HG02884 (cell line): Measurements from ENCODE around the gene SPI1.

ENCODE experiments used
- ATAC-seq: cut with Tn5 transposase; IDR thresholded peaks from one replicate; pipeline ENCODE4 v1.9.1; 2021; ENCODE audit warnings: mild to moderate bottlenecking, moderate library complexity; ENCODE audit not compliant: unreplicated experiment

SPI1 gene

DNA sequence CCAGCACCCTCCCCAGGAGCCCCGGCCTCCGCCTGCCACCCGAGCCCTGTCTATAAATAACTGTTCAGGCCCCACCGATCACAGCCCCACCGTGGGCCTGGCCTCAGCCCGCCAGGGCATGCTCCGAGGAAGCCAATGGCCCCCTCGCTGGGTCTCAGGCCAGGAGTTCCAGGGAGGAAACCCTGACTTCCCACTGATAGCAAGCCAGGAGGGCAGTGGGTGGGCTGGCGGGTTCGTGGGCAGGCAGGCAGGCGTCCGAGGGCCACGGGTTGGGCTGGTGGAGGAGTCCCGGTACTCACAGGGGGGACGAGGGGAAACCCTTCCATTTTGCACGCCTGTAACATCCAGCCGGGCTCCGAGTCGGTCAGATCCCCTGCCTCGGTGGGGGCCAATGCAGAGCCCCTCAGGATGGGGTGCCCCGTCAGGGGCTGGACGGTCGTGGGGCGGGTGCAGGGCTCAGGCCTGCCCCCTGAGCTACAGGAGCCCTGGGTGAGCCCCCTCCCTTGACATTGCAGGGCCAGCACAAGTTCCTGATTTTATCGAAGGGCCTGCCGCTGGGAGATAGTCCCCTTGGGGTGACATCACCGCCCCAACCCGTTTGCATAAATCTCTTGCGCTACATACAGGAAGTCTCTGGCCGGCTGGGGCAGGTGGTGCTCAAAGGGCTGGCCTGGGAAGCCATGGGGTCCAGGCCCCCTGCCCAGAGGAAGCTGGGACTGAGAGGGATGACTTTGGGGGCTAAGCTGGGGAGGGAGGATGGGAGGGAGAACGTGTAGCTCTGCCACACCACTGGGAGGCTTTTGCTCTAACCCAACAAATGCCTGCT, at the start of gene SPI1:
SPI1 (minus strand) TSS at position 538 of the 826 bp plus-strand sequence; CDS start at position 344, 194 bp downstream.
- peak; percentile 83 for ATAC-seq

DNA sequence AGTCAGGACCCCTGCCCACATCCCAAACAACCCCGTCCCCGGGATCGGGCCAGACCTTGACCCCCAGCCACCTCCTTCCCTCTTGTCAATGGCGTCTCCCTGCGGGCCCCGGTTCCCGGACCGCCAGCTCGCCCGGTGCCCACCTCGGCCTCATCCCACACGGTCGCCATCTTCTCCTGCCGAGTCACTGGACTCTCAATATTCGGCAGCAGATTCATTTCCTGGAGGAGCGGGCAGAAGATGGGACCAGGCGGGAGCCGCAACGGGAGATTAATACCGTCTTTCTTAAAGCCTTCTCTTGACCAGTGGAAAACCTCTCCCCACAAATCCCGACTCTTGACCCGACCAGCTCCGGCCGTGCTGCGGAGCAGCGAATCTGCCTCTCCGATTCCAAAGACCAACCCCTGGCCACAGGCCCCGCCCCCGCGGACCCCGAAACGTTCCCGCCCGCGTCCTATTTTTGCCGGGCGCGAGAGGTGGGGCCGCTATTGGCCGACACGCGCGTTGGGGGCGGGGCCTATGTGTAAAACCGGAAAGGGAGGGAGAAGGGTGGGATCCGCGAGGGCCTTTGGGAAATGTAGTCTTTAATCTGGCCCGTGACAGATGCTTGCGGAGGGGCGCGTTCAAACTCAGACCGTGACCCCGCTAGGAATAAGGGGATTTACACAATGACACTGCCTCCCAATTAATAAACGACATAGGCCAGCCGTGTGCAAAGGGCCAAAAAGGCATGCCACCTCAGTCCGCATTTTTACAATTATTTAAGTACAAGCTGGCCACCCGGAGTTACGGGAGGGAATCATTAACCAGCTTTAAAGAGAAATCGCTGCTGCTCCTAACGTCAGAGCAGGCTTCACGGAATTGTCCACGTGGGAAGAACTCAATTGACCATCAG, 48.0 kb upstream of the SPI1 start, which contains the start of gene PSMC3:
PSMC3 (minus strand) TSS at position 378 of the 895 bp plus-strand sequence; CDS start at position 218, 160 bp downstream.
- peak; percentile 90 for ATAC-seq

DNA sequence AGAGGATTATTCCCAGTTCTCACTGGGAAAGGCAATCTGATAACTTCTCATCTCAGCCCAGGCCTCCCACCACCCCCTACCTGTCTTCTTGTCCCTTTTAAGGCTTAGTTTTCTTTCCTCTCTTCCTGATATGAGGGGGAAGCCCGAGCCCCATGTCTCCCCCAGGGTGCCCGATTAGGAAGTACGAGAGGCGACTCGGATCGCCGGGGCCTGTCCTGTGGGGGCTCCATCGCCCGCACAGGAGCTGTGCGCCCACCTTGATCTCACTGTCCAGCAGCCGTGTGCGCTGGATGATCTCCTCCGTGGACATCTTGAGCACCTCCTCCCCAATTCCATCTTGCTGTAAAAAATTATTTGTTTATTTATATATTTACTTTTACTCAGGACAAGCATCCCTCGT, 47.3 kb upstream of the SPI1 start:
- ATAC-seq: no peak

DNA sequence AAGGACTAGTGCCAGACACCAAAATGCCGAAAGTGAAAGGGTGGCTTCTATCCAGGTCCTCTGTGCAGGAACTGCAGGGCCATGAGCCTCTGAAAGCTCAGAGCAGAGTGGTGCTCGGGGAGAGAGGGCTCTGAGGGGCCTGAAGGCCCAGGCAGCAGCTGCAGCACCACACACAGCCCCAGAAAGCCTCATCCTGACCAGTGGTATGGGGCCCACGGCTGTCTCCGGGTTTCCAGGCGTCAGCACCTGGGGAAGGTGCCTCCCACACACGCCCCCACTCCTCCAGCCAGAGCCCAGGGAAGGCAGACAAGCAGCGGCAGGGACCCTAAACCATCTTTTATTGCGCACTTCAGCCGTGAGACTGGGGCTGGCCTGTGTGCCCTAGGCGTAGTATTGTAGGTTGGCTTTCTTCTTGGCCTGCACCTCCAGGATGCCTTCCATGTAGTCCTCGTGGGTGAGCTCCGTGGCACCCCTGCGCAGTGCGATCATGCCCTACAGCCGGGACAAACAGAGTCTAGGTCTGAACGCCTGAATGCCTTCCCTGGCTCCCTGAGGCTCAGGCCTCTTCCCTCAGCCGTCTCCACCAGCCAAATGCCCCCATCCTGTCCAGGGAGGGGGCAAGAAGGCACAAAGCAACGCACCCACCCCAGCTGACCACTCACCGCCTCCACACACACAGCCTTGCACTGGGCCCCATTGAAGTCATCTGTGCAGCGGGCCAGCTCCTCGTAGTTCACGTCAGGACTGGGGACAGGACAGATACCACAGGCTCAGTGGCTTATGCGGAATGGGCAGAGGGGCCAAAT, 40.3 kb upstream of the SPI1 start:
- ATAC-seq: no peak

DNA sequence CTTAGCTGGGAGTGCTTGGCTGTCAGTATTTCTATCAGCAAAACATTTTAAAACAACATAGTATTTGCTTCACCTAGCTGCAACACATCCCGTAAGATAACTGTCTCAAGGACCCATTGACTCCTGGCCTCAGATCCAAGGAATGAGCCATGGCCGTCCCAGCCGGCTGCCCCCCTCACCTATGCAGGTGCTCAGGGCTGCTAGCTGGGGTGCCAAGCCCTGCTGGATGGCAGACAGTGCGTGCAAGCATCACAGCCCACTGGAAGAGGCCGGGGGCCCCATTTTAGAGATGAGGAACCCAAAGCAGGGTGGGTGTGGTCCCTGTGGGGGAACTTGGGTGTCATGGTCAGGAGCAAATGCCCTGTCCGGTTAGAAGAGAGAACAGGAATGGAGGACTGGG, 39.4 kb upstream of the SPI1 start:
- ATAC-seq: no peak

DNA sequence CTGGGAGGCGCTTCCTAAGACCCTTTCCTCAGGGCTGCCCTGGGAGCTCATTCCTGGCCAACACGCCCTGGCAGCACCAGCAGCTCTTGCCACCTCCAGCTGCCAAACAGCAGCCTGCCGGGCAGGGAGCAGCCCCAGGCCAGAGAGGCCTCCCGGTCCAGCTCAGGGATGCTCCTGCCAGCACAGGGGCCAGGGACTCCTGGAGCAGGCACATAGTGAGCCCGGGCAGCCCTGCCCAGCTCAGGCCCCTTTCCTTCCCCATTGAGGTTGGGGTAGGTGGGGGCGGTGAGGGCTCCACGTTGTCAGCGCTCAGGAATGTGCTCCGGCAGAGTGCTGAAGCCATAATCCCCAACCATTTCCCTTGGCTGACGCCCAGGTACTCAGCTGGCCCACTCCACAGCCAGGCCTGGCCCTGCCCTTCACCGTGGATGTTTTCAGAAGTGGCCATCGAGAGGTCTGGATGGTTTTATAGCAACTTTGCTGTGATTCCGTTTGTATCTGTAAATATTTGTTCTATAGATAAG, 37.7 kb upstream of the SPI1 start:
- no peak for ATAC-seq

DNA sequence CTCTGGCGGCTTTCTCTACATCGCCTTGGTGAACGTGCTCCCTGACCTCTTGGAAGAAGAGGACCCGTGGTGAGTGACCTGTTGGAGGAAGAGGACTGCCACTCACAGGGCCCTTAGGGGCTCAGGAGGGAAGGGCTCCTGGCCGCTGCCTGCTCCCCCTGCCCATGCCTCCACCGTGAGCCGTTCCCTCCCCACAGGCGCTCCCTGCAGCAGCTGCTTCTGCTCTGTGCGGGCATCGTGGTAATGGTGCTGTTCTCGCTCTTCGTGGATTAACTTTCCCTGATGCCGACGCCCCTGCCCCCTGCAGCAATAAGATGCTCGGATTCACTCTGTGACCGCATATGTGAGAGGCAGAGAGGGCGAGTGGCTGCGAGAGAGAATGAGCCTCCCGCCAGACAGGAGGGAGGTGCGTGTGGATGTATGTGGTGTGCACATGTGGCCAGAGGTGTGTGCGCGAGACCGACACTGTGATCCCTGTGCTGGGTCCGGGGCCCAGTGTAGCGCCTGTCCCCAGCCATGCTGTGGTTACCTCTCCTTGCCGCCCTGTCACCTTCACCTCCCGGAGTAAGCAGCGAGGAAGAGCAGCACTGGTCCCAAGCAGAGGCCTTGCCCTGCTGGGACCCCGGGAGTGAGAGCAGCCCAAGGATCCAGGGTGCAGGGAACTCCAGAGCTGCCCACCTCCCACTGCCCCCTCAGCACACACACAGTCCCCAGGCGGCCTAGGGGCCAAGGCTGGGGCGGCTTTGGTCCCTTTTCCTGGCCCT, 36.9 kb upstream of the SPI1 start:
- no peak for ATAC-seq

DNA sequence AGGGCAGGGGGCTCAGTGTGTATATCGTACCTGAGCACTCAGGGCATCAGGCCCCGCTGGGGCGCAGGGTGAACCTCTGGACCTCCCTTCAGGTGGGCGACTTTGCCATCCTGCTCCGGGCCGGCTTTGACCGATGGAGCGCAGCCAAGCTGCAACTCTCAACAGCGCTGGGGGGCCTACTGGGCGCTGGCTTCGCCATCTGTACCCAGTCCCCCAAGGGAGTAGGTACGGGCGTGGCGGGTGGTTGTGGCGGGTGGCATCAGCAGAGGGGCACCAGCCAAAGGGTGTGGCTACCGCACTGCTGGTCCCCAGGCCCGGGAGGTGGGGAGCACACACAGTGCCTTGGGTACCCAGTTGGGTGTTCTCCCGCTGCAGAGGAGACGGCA, 36.3 kb upstream of the SPI1 start:
- no peak for ATAC-seq

DNA sequence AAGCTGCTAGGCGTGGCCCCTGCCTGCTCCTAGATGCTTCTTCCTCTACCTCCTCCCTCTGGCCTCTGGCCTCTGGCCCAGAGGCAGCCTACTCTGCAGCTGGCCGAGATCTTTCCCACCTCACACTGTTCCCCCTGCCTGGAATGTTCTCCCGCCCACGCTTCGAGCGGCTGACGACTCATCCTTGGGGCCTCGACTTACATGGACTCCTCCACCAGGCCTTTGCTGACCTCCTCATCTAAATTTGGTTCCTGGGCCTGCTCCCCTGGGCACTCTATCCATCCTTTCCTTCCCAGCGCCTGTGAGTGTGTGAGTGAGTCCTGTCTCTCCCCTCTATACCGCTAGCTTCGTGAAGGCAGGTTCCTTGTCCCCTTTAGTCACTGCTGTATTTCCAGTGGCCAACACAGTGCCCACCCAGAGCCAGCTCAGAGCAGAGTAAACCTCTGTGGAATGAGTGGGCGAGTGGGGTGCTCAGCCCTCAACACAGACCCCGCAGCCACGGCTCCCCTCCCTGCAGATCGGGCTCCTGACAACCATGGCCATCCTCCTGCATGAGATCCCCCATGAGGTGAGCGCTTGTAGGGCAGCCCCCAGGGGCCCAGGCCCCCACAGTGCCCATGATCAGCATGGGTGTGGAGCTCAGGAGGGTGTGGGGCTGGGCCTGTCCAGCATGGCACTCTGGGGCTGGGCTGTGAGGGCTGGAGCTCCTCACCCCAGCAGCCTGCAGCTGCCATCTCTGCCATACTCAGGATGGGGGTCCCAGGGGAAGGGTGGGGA, 35.7 kb upstream of the SPI1 start:
- ATAC-seq: no peak

DNA sequence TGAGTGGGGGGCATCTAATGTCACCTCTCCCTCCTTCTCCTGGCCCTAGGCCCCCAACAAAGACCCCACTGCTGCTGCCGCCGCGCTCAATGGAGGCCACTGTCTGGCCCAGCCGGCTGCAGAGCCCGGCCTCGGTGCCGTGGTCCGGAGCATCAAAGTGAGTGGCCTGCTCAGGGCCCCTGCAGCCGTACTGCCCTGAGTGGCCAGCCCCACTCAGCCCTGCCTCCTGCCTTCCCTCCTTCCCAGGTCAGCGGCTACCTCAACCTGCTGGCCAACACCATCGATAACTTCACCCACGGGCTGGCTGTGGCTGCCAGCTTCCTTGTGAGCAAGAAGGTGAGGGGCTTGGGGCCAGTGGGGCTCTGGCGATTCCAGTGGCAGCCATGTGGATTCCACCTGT, 35.0 kb upstream of the SPI1 start:
- ATAC-seq: no peak

DNA sequence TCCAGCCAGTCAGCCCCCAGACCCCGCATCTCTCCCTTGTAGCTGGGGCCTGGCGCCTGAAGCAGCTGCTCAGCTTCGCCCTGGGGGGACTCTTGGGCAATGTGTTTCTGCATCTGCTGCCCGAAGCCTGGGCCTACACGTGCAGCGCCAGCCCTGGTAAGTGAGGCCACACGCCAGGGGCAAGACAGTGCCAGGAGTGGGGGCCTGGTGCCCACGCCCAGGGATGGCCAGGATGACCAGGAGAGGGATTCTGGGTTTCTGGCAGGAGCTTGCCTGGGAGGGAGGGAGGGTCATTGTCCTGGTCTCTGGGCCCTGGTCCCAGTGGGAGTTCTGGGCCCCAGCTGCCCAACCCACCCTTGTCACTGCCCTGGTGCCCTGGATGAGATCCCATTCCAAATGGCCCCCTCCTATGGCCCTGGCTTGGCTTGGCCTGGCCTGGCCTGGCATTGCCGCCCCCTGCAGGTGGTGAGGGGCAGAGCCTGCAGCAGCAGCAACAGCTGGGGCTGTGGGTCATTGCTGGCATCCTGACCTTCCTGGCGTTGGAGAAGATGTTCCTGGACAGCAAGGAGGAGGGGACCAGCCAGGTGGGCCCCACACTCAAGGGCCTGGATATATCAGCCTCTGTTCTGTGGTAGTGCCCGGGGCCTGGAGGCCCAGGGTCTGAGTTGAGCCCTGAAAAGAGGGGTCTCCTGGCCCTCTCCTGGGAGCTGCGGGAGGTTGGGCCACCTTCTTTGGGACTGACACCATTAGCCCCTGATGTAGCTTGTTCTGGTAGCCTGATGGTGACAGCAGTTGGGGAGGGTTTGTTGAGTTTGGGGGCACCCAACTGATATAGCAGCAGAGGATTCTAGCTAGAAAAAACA, 33.8 kb upstream of the SPI1 start:
- no peak for ATAC-seq

DNA sequence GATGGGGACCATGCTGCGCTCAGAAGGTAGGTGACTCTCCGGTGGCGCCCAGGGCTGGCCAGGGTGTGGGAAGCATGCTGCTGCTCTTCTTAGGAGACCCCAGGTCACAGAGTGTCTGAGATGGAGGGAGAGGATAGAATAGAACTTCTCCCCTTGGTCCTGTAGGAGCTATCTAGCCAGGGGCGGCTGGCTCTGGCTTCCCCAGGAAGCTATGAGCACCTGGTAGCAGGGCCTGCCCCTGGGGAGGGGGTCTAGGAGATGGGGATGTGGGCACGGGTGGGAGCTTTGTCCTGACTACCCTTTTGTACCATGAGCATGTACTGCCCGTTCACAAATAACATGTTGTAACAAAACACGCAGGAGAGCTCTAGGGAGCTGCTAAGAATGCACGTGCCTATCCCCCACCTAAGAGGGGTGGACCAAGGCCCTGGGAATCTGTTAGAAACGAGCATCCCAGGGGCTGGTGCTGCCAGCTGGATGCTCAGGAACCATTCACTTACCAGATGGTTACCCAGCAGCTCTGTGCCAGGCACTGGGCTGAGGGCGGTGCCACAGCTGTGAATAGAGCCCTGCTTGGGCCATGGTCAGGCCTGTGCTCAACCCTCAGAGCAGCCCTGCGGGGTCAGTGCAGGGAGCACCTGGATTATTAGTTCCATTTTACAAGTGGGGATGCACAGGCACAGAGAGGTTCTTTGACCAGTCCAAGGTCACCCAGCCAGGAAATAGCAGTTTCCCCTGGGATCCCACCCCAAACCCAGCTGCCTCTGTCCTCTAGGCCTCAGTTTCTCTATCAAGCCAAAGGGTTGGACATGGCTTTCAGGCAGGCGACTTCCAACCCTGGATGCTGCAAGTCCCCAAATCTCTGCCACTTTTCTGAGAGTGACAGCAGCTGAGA, 32.3 kb upstream of the SPI1 start:
- ATAC-seq: no peak

DNA sequence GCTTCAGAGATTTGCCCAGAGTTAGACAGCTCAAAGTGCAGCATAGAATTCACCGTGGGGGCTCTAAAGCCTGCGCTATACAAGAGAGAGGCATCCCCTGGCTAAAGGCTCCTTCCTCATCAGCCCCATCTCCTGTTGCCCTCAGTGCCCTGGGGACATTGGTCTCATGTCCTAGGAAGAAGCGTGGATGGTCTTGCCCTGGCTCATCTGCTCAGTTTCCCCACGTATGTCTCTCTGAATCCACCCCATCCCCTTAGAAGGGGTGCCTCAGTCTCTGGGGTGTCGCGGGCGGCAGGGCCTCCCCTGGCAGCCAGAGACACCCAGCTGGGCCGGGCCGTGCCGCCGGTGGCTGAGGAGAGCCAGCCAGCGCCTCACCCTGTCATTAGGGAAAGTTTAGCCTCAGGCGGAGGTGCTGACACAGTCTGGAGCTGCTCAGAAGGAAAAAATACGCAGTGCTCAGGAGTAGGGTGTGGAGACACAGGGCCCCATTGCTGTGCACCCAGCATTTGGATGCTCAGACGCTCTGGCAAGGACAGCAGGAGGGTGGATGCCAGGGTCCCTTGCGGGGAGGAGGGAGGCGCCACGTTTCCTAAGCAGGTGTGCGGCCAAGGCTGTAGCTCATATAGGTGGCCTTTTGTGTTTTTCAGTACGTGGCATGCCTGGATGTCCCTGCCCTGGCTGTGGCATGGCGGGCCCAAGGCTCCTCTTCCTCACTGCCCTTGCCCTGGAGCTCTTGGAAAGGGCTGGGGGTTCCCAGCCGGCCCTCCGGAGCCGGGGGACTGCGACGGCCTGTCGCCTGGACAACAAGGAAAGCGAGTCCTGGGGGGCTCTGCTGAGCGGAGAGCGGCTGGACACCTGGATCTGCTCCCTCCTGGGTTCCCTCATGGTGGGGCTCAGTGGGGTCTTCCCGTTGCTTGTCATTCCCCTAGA, 31.4 kb upstream of the SPI1 start:
- no peak for ATAC-seq

DNA sequence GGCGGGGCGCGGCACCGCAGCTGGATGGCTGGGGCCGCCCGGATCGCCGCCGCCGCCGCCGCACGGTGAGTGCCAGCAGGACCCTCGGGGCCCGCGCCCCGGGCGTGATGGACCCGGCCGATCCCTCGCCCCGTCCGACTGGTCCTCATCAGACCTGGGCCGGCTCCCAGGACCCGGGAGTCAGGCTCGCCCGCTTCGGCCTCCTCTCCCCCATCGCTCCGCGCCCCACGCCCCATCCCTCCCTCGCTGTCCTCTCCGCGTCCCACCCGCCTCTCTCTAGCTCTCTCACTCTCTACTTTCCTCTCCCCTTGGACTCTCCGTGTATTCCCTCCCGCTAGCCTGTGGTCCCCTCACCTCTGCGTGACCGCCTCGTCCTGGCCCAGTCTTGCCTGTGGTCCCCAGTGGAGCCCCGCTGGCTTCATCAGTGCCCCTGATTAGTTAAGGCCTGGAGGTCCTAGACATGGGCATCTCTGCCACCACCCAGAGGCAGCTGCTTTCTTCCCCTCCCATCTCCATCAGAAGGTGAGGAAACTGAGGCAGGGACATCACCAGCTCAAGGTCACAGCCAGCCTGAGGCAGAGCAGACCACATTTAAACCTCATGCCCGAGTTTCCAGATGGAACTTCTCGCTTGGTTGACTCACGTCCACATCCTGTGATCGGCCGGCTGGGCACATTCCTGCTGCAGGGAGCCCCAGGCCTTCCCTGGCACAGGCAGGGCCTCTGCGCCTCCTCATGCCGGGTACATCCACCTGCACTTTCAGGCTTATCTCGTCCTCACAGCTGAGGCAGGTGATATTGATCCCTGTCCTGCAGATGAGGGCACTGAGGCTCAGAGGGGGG, 30.5 kb upstream of the SPI1 start:
- peak; percentile 7 for ATAC-seq
